ENCODE results near the gene KRT35.

DNA sequence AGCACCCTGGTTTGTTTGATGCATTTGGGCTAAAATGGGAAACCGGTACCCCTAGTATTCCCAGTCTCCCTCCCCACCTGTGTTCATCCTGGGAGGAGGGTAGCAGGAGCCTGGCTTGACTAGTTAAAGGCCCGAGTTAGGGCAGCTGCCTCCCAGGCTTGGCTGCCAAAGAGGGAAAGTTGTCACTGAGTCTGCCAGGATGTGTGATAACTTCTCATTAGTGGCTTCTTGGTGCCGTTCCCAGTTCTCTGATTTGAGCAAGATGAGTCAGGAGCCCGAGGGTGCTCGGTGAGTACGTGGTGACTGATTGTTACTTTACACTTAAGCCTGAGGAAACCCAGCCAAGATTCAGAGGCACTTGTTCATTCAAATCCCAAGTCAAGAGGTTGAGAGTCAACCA lies 16.3 kb downstream of the KRT35 start:
- TF ChIP-seq, protein P1, sequence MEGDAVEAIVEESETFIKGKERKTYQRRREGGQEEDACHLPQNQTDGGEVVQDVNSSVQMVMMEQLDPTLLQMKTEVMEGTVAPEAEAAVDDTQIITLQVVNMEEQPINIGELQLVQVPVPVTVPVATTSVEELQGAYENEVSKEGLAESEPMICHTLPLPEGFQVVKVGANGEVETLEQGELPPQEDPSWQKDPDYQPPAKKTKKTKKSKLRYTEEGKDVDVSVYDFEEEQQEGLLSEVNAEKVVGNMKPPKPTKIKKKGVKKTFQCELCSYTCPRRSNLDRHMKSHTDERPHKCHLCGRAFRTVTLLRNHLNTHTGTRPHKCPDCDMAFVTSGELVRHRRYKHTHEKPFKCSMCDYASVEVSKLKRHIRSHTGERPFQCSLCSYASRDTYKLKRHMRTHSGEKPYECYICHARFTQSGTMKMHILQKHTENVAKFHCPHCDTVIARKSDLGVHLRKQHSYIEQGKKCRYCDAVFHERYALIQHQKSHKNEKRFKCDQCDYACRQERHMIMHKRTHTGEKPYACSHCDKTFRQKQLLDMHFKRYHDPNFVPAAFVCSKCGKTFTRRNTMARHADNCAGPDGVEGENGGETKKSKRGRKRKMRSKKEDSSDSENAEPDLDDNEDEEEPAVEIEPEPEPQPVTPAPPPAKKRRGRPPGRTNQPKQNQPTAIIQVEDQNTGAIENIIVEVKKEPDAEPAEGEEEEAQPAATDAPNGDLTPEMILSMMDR (IDR thresholded peaks at IDR 0.05; ENCODE audit: low read depth, low read length, missing input control) = no peak
- TF ChIP-seq GABPA (IDR thresholded peaks at IDR 0.05 in 1 of 2, conservative IDR thresholded peaks at IDR 0.05 in 1 of 2) = no peak
- TF ChIP-seq, protein P2, sequence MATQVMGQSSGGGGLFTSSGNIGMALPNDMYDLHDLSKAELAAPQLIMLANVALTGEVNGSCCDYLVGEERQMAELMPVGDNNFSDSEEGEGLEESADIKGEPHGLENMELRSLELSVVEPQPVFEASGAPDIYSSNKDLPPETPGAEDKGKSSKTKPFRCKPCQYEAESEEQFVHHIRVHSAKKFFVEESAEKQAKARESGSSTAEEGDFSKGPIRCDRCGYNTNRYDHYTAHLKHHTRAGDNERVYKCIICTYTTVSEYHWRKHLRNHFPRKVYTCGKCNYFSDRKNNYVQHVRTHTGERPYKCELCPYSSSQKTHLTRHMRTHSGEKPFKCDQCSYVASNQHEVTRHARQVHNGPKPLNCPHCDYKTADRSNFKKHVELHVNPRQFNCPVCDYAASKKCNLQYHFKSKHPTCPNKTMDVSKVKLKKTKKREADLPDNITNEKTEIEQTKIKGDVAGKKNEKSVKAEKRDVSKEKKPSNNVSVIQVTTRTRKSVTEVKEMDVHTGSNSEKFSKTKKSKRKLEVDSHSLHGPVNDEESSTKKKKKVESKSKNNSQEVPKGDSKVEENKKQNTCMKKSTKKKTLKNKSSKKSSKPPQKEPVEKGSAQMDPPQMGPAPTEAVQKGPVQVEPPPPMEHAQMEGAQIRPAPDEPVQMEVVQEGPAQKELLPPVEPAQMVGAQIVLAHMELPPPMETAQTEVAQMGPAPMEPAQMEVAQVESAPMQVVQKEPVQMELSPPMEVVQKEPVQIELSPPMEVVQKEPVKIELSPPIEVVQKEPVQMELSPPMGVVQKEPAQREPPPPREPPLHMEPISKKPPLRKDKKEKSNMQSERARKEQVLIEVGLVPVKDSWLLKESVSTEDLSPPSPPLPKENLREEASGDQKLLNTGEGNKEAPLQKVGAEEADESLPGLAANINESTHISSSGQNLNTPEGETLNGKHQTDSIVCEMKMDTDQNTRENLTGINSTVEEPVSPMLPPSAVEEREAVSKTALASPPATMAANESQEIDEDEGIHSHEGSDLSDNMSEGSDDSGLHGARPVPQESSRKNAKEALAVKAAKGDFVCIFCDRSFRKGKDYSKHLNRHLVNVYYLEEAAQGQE (IDR thresholded peaks at IDR 0.05) = no peak
- TF ChIP-seq TAF1 (conservative IDR thresholded peaks at IDR 0.05) = no peak
- TF ChIP-seq, protein P3, sequence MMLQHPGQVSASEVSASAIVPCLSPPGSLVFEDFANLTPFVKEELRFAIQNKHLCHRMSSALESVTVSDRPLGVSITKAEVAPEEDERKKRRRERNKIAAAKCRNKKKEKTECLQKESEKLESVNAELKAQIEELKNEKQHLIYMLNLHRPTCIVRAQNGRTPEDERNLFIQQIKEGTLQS (IDR thresholded peaks at IDR 0.05) = no peak
- no peak for TF ChIP-seq FOXA1 (IDR thresholded peaks at IDR 0.05)
- TF ChIP-seq EGR1 (IDR thresholded peaks at IDR 0.05; ENCODE audit: low read depth in 2 of 2) = no peak
